ENCODE measurements around the gene GSTM3.
"Not testable (repeated sequence)": the region's sequence is repeated elsewhere in the genome, so short reads cannot be mapped to it uniquely, and the experiment has no call there.

The GSTM3 gene

GRCh38 chr1:109694400-109694799 lies 46.4 kb downstream of the GSTM3 start:
- not testable (repeated sequence) for DNase-seq

GRCh38 chr1:109691759-109692158 lies 49.1 kb downstream of the GSTM3 start:
- DNase-seq = no peak

GRCh38 chr1:109689844-109690405 lies 50.9 kb downstream of the GSTM3 start:
- DNase-seq = no peak

GRCh38 chr1:109687641-109688499 lies 53.0 kb downstream of the GSTM3 start, which contains the start of gene GSTM1:
Gene GSTM1 (plus strand): TSS chr1:109687817. CDS start chr1:109687874, 57 bp downstream.
- DNase-seq = peak in 1 of 5 experiments; percentile 62

- not testable (repeated sequence) for DNase-seq
These were observed 53.7 kb downstream of the GSTM3 start for GRCh38 chr1:109687109-109687508.

GRCh38 chr1:109685890-109686289 lies 54.9 kb downstream of the GSTM3 start:
- DNase-seq = not testable (repeated sequence)

GRCh38 chr1:109685399-109685798 lies 55.4 kb downstream of the GSTM3 start:
- DNase-seq = not testable (repeated sequence)

- DNase-seq = not testable (repeated sequence)
These were observed 56.1 kb downstream of the GSTM3 start for GRCh38 chr1:109684777-109685176.

All from T-helper 2 cell (primary cell).